ENCODE measurements around the gene EXOC4.

The EXOC4 gene

DNA sequence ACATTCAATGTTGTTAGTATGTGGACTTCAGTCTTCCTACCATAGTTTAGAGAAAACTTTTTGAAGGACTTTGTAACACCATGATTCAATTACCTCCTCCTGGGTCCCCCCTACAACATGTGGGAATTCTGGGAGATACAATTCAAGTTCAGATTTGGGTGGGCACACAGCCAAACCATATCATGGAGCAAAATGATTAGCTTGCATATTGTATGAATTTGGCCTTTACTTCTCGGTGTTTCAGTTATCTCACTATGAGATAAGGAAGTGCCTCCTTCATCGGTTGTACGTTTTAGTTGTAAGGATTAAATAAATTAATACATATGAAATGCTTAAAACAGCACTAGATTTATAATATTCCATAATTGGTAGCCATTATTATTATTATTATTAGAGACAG, 428.7 kb downstream of the EXOC4 start:
- no peak for DNase-seq

DNA sequence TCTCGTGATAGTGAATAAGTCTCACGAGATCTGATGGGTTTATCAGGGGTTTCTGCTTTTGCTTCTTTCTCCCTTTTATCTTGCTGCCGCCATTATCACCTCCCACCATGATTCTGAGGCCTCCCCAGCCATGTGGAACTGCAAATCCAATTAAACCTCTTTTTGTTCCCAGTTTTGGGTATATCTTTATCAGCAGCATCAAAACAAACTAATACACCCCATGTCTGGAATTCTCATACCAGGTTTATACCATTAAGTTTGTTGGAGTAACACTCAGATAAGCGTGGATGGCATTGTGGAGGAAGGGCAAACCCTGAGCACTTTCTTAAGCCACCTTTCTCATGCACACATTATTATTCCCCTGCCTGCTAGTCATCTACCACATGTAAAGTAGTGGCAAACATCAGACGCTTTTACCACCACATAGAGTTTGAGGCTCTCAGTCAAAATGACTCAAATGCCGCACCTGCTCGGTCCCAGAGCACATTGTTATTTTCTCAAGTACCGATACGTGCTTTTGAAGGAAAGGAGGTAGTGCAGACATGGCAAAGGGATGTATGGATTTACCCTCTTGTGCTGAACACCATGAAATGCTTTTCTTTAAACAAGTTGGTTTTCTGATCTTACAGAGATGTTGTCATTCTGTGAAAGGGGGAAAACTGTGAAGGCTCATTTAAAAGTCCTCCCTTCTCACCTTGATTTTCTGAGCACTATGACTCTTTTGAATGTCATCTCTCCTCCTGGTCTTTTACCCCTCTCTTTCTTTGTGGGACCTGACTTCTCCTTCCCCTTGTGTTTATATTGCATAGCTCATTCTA, 429.7 kb downstream of the EXOC4 start:
- no peak for DNase-seq

DNA sequence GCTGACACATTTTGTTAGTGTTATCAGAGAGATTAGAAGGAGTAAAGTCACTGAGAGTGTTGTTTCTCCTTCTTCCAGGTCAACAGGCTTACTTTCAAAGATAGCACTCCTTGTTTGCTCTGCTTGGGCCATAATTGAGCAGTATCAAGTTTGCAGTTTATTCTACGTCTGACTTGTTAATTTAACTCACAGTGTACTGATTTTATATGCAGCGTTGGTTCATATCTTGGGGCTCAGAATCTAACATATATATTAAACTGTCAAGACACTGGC, 430.2 kb downstream of the EXOC4 start:
- DNase-seq: no peak

DNA sequence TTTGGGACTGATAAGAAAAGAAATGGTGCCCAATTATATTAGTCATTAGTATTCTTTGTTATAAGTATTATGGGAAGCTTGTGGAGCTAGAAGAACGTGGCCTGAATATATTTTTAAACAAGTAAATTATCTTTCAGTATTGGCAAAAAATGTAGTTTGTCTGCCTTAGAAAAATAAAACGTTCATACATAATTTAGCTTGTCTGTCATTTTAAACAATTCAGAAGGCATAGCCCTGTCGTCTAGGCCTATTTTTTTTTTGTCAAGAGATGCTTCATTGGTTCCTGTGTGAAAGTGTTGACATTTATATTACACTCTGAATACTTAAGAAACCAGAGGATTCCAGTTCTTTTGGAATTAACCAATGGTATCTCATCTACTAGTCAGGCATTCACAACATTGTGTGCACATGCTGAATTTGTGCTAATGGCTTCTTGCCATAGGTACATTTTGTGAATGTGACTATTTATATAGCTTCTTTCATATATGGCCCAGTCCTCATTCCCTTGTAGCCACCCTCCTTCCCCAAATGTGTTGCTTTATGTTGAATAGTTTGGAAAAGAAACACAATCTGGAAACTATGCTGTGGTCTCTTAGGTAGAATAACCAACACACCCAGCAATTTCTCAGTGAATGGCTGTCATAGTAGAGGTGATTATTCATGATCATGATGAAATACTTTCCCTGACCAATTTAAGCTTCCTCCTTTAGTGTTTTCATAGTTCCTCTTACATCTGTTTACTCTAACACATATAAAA, 435.8 kb downstream of the EXOC4 start:
- no peak for DNase-seq

DNA sequence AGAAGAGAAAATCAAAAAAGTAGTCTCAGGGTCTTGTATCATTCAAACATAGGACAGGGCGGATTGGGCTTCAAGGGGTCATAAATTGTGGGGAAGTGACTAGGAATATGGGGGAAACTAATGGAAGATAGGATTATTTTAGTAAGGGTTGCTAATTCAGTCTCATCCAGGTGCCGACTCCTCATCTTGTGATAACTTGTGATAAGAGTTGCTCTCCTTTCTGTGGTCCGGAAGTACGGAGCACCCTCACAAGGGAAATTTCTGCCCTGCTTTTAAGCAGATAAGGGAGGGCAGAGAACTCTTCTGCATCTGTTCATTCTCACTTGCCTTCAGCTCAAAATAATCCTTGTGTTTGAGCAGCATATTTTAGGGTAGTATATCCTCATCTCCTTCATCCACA, 437.9 kb downstream of the EXOC4 start:
- no peak for DNase-seq

DNA sequence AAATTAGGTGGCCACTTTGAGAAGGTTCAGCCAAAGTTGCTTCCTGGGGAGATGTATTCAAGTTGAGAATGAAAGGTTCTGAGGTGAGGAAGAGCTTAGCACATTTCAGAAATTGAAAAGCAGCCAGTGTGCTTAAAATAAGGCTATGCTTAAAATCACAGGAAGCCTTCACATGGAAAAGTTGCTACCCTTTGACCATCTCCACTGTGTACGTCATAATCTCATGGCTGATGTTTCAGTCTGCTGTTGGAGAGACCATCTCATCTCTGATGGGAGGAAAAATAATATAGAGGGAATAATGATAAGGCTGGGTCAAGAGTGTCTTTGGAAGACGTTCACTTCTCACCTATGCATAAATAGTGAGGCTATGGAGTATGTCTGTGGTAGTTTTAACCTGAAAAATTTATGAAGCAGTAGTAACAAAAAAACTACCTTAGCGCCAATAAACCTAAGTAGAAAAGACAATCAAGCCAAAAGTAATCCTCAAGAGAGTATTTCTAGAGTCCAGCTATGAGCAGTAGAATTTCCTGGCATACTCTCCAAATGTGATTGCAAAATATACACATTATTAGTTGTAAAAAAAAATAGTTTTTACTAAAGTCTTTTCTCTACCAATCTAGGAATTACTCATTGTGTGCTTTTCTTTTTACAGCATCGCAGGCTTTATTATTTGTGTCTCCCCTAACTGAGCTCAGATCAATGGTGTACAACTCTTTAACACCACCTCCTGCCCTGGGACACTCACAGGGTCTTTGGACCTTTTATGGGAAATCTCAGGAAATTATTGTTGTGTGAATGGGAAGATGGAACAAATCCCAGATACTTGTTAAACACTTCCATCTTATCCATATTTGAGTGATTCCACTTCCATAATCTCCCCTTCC, 439.1 kb downstream of the EXOC4 start:
- DNase-seq: no peak

DNA sequence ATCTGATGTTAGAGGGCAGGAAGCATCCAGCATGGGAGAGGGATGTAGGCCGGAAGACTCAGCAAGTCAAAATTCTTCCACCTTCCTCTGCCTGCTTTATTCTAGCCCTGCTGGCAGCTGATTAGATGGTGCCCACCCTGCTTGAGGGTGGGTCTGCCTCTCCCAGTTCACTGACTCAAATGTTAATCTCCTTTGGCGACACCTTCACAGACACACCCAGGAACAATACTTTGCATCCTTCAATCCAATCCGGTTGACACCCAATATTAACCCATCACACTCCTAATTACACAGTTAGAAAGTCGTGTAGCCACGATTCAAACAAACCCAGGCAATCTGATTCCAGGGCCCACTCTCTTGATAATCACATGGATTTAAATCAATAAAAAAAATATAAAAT, 440.4 kb downstream of the EXOC4 start:
- no peak for DNase-seq

DNA sequence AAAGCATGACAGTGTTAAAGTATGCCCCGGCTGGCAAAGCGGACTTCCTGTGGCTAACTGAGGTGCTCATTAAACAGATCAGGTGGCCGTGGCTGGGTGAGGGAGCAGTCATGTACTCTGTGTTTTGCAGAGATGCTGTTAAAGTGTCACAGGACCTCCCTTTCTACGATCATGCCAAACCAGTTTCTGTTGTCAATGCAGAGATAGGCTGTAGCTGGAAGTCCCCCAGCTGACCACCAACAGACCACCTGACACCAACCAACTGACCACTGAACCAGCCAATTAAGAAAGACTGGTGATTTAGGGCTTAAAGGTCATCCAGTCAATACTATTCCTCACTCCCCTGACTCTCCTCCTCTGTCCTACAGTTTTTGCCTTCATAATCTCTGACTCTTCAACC, 443.2 kb downstream of the EXOC4 start:
- DNase-seq: no peak

DNA sequence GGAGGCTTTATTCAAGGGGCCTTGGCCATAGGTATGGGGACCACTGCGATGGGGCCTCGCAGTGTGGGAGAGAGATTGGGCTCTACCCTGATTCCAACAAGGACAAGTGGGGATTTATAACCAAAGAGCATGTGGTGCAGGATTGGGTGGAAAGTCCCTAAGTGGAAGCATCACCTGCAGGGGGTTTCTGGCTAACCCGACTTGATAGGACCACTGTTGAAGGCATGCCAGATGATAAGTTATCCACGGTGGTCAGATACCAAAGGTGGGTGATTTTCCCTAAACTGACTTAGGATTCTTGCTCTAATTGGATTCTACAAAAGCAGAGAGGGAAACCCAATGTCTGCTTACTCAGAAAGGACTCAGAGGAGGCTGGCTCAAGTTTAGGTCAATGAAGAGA, 444.7 kb downstream of the EXOC4 start:
- DNase-seq: no peak

DNA sequence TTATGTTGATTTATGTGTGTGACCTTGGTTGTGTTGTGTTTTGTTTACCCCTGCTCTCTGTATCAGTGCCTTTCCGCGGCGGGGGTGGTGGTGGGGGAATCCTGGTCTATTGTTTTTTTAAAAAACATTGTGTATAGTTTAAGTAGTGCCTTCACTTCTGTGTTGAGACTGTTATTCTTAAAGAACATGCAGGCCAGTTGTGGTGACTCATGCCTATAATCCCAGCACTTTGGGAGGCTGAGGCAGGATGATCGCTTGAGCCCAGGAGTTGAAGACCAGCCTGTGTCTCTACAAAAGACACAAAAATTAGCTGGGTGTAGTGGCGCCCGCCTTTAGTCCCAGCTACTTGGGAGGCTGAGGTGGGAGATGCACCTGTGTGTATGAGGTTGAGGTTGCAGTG, 445.2 kb downstream of the EXOC4 start:
- DNase-seq: no peak

DNA sequence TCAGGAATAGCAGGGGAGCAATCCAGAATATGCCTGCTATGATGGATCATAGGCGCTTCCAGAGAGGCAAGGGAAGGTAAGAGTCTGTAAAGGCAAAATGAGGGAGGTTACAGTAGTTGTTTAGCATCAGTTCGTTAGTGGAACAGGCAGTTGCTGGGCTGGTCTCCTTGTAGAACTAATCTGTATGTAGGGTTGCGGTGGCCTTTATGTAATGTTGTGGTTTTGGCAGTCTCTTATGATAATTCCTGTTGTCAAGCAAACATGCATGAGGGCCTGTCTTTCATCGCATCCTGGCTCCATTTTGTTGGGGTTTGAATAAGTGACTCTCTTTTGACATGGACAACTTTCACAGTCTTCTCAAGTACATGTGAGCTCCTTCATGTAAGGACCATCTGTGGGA, 446.5 kb downstream of the EXOC4 start:
- no peak for DNase-seq

DNA sequence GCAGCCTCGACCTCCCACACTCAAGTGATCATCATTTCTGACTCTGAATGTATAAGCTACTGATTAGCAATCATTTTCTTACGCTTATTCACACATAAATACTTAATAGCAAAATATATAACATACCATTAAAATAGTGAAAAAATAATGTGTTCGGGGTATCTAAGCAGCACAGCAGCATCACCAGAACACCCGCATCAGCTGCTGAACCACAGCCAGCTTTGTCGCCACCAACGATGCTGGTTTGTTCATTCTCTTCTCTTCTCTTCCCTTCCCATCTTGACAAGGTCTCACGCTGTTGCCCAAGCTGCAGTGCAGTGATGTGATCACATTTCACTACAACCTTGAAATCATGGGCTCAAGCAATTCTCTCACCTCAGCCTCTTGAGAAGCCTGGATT, 449.2 kb downstream of the EXOC4 start:
- no peak for DNase-seq

DNA sequence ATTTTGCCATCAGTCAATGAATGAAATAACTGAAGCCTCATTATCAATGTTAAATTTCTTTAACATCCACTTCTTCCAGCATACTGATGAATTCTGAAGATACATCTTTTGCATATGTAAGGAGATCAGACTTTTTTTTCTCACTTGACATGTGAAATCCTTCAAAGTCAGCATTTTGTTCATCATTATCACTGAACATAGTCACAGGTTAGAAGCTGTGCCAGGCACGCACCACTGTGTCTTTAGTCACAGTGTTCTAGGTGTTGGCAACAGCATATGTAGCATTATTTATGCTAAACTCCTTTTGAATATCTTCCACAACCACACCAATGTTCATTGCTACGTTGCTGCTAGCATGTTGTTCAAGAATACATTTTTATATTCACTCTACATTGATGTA, 450.1 kb downstream of the EXOC4 start:
- no peak for DNase-seq

DNA sequence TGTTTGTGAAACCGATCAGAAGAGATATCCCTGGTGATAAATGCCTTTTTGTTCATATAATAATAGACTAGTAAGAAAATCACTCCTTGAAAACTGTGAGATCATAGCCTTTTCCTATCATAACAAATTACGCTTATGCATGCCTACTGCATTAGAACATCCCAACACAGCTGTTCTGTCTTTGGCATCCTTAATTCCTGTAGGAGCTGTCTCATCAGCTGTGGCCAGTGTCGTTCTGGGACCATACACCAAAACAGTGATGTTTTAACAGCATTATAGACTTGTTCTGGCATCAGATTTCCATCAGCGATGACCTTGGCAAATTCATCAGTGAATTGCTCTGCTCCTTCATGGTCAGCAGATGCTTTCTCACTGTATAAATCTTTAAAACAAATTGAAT, 450.7 kb downstream of the EXOC4 start:
- no peak for DNase-seq

DNA sequence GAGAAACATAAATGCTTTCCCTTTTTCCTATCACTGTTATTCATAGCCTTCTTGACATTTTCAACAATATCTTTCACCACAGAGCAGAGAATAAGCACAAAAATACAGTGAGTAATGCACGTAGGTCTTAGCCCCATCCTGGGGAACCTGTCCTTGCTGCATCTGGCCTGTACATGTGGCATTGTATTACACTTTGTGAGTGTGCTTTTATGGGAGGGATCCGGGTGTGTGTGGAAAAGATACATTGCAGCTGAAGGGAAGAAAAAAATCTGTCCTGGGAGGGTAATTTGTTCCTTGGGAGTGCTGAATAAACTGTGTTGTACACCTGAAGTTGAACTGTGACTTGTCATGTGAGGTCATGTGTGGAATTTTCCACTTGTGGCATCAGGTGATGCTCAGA, 451.6 kb downstream of the EXOC4 start:
- no peak for DNase-seq

DNA sequence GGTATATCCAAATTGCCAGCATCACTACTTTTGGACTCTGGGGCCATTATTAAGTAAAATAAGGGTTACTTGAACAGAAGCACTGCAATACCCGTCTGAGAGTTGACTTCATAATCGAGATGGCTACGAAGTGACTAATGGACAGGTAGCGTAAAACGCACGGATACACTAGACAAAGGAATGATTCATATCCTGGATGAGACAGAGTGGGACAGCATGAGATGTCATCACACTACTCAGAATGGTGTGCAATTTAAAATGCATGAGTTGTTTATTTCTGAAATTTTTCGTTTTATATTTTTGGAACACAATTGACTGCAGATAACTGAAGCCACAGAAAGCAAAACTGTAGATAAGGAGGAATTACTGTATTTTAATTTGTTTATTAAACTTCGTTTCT, 452.7 kb downstream of the EXOC4 start:
- DNase-seq: no peak

DNA sequence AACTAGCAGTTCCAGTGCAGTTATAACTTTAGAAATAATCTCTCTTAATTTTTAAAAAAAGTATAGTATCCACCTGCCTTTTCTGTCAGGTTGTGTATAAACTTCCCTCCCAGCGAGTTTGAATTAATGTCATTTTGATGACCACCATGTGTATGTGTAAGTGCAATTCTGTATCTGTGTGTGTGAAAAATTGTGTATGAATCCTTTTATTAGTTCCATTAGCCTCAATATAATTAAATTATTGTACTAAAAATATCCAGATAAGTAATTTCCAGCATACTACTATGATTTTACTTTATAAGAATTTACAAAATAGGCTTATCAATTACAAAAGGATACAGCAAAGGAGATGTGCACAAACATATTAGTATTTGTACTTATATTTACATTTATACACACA, 453.1 kb downstream of the EXOC4 start:
- no peak for DNase-seq

DNA sequence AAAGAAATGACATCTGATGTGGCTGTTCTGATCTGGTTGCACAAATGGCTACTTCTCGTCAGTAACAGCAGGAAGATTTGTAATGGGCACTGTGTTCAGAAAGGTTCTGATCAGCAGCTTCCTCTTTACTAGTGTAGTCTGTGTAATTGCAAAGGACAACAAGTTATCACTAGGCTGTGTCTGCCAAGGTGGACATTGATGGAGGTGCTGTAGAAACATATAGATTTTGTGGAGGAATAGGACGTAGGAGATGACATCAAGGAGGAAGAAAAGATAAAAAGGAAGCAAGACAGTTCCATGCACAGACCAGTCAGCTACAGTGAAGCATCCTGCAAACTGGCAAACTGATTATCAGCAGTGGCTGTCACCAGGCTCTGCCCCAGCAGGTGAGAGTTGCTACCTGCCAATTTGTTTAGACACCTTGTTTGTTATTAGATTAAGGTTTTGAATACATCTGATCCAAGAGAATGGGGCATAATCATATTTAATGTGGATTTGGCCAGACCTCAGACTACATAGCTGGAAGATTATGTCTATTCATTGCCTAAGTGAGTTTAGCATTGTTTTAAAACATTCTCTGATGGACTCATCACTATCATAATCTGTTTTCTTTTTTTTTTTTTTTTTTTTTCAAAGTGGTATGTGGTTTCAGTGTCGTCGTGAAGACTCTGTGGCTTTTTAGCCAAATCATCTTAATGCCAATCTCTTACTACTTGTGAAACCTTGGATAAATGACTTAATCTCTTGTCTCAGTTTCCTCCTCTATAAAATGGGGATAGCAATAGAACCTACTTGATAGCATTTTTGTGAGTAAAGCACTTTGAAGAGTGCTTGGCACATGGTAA, 456.4 kb downstream of the EXOC4 start:
- DNase-seq: no peak

DNA sequence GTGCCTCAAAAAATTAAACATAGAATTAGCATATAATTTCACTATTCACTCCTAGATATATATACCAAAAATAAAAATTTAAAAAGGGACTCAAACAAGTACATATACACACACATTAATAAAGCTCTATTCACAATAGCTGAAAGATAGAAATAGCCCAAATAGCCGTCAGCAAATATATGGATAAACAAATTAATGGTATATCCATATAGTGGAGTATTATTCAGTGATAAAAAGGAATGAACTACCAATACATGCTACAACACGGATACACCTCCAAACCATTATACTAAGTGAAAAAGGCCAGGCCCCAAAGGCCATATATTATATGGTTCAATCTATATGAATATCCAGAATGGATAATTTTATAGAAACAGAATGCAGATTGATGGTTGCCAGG, 459.7 kb downstream of the EXOC4 start:
- DNase-seq: no peak

DNA sequence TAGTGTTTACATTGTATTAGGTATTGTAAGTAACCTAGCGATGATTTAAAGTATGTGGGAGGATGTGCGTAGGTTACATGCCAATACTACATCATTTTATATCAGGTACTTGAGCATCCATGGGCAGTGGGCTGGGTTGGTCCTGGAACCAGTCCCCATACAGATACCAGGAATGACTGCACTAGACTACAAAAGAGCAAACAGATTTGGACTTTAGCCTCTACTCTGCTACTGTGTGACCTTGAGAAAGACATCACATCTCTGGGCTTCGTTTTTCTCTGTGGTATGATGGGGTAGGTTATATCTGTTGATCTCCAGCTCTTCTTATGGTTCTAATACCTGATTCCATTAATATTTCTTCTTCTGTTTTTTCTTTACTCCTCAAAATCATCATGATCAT, 461.8 kb downstream of the EXOC4 start:
- DNase-seq: no peak

DNA sequence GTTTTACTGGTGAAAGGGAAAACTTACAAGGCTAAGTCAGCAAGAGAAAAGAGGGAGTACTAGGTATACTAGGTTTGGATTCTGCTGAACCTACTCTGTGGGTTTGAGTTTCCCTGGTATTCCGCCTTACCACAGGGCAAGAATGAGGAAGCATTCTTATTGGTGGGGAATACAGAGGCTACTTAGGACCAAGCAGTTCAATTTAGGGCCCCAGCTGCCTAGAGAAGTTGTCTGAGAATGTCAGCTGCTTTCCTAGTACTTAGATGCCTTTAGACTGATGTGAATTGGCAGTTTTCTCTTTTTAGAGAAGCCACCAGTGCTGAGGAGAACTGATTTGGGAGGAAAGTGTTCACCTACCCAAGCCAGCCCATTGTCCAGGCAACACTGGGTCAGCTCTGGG, 465.3 kb downstream of the EXOC4 start:
- no peak for DNase-seq

DNA sequence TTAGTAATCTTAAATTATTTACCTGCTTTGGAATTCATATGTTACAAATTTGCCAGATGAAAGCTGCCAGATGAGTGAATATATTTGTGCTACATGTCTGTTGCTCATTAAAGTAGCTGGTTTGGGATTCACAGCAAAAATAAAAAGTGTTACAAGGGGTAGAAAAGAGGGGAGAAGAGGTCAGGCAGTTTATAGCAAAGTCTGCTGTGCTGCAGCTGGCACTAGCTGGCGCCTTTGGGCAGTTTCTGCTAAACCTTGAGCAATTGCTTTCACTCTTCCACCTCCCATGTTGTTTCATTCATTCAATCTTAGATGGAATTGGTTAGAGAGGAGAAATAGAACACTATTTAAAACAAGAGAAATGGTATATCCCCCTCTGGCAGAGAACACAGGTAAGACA, 470.2 kb downstream of the EXOC4 start:
- no peak for DNase-seq

DNA sequence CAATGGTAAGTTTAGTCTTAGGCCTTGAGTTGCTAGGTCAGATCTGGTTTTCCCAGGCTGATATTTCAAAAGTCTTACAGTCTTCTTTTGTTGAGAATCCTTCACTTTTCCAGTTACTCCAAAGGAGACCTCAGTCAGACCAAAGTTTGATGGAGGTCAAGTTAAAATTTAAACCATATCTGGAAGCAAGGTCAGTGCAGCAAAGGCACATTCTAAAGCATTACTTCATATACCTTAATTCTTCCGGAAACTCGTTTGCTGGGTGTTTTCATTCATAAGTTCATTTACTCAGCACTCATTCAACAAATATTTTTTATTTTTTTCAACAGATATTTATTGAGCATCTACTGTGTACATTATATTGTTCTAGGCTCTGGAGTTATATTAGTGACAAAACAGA, 471.3 kb downstream of the EXOC4 start:
- DNase-seq: no peak
